ENCODE data around the gene TPST1. TPM values are rescaled to one million over a fixed set of nuclear protein-coding genes. Genes with fewer than 3 reads are reported as not detected.

Gene TPST1
- total and polyA plus RNA-seq, 2 of the 8 experiments (the other 6 are each of a cell fraction or from before 2014, with no cell fraction given) = 8.2 to 18.4 TPM

DNA sequence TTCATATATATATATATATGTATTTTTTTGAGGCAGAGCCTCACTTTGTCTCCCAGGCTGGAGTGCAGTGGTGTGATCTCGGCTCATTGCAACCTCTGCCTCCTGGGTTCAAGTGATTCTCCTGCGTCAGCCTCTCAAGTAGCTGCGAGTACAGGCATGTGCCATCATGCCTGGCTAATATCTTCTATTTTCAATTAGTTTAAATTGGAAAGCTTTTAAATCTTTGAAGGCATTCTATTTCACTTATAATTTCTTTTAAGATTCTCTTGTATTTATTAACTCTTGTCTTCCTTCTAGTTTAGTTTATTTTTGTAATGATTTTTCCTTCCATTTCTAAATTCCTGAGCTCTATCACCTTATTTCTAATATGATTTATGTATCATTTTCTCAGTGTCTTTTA lies 71.2 kb downstream of the TPST1 start:
- no peak overlapping the region for H2AK5ac ChIP-seq (ENCODE audit: low read depth, low read length)
- no peak overlapping the region for H3K56ac ChIP-seq (replicated peaks; ENCODE audit: insufficient read length, low read depth, low read length)
- H3K23ac ChIP-seq (ENCODE audit: insufficient read length) = no peak overlapping the region
- peaks cover 0 to 9% of the 10 kb centered on the region in 2 experiments; a peak in 1 of 4 replicates for H3K79me2 ChIP-seq (ENCODE audit: control insufficient read depth in 1 of 2, insufficient read depth in 2 of 2, low read length in 2 of 2)
- no peaks in the 10 kb centered on the region for H3K27me3 ChIP-seq (replicated peaks in 1 of 4; ENCODE audit: control insufficient read depth in 3 of 4, extremely low read depth in 1 of 4, insufficient read depth in 3 of 4, low read length in 3 of 4)
- no peaks in the 10 kb centered on the region for H3K36me3 ChIP-seq (ENCODE audit: control insufficient read depth in 2 of 4, insufficient read depth in 4 of 4, low read length in 3 of 4)
- no peak overlapping the region for H3K14ac ChIP-seq (ENCODE audit: insufficient read length)
- H3K9me3 ChIP-seq (ENCODE audit: insufficient read depth in 2 of 2, low read depth in 1 of 2, low read length in 1 of 2) = no peaks in the 10 kb centered on the region
- no peak overlapping the region for H4K5ac ChIP-seq (ENCODE audit: insufficient read length, low read depth, low read length)
- no peak overlapping the region for H2AFZ ChIP-seq (ENCODE audit: low read length)
- H2BK5ac ChIP-seq (ENCODE audit: low read depth, low read length) = no peak overlapping the region
- FAIRE-seq (no peak), DNase-seq (ENCODE audit: low read depth in 1 of 2, low spot score in 2 of 2) (no peak)
- no peak overlapping the region for H2BK15ac ChIP-seq (ENCODE audit: low read length)
- no peak overlapping the region for H4K8ac ChIP-seq (ENCODE audit: extremely low read depth, insufficient read depth, low read length)
- no peak overlapping the region for H3K18ac ChIP-seq (ENCODE audit: extremely low read depth, low read length)
- CTCF ChIA-PET (ENCODE audit: partially characterized antibody) = interaction anchor here (1.0 kb wide), 1 partner anchor 282 kb away, joined by 3 read pairs; no protein-coding TSS in a partner anchor
- POLR2A ChIA-PET (ENCODE audit: partially characterized antibody) = no interaction called here
- no peak overlapping the region for H3K4me2 ChIP-seq (ENCODE audit: insufficient read depth in 1 of 2, low read depth in 2 of 2, low read length in 2 of 2)
- no peak overlapping the region for H3K4ac ChIP-seq (replicated peaks; ENCODE audit: insufficient read length, low read depth, low read length)
- no peak overlapping the region for H3K4me3 ChIP-seq (ENCODE audit: extremely low read depth in 1 of 4, insufficient read depth in 2 of 4, low read depth in 3 of 4, low read length in 4 of 4)
- no peaks in the 10 kb centered on the region for H3K4me1 ChIP-seq (replicated peaks in 1 of 4; ENCODE audit: control insufficient read depth in 3 of 4, insufficient read depth in 4 of 4, low read length in 3 of 4)
- H4K20me1 ChIP-seq (replicated peaks in 1 of 2; ENCODE audit: control insufficient read depth in 1 of 2, insufficient read depth in 2 of 2, low read length in 2 of 2) = no peaks in the 10 kb centered on the region
- TF ChIP-seq, protein P1, sequence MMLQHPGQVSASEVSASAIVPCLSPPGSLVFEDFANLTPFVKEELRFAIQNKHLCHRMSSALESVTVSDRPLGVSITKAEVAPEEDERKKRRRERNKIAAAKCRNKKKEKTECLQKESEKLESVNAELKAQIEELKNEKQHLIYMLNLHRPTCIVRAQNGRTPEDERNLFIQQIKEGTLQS (IDR thresholded peaks at IDR 0.05; ENCODE audit: insufficient read depth, low read depth, low read length) = no peak
- no peak for TF ChIP-seq BACH1 (IDR thresholded peaks at IDR 0.05; ENCODE audit: low read length)
- TF ChIP-seq RFX5 (IDR thresholded peaks at IDR 0.05; ENCODE audit: borderline replicate concordance, low read depth, low read length) = no peak
- TF ChIP-seq CHD2 (IDR thresholded peaks at IDR 0.05; ENCODE audit: low read length) = no peak
- TF ChIP-seq TCF12 (IDR thresholded peaks at IDR 0.05; ENCODE audit: low read depth, low read length) = no peak
- TF ChIP-seq YY1 (IDR thresholded peaks at IDR 0.05; ENCODE audit: low read depth, low read length) = no peak
- no peak for TF ChIP-seq RAD21 (IDR thresholded peaks at IDR 0.05 in 1 of 2, conservative IDR thresholded peaks at IDR 0.05 in 1 of 2; ENCODE audit: low read depth in 2 of 2, low read length in 2 of 2)
- no peaks in the 10 kb centered on the region for H3K79me1 ChIP-seq (ENCODE audit: low read depth, low read length)
- H3K9ac ChIP-seq (replicated peaks in 1 of 4; ENCODE audit: extremely low read depth in 1 of 4, low read depth in 3 of 4, low read length in 3 of 4) = no peak overlapping the region
- H3K27ac ChIP-seq (ENCODE audit: low read depth, low read length) = no peak overlapping the region
- no peaks in the 10 kb centered on the region for H3K23me2 ChIP-seq (ENCODE audit: low read depth, low read length)
- H2BK120ac ChIP-seq (replicated peaks; ENCODE audit: low read depth, low read length) = no peak overlapping the region
- no peak overlapping the region for H2BK20ac ChIP-seq (ENCODE audit: low read length)
- 90% methylated on average over 3 of the region's 3 CpGs; no CpG with 5 or more reads in 1 of the 2 experiments for whole genome bisulfite sequencing, 2 experiments (ENCODE audit: extremely low coverage in 1 of 2, insufficient coverage in 1 of 2, insufficient read length in 1 of 2, insufficient replicate concordance in 2 of 2, low coverage in 1 of 2, low lambda C conversion rate in 2 of 2, missing lambda C conversion rate in 1 of 2)
- H4K91ac ChIP-seq (replicated peaks; ENCODE audit: insufficient read length, low read length) = no peak overlapping the region
- no peak overlapping the region for H2BK12ac ChIP-seq (ENCODE audit: low read depth, low read length)

Measured in H1 (cell line).